GM12872 (cell line): ENCODE data around the gene NETO1.

Experiments used
- TF ChIP-seq, protein P1 (sequence below): IDR thresholded peaks from 3 replicates; pipeline ENCODE4 v1.5.1; 2011; ENCODE audit warnings: low read depth, mild to moderate bottlenecking, low read length, moderate library complexity; ENCODE audit not compliant: insufficient read depth

Gene NETO1

DNA sequence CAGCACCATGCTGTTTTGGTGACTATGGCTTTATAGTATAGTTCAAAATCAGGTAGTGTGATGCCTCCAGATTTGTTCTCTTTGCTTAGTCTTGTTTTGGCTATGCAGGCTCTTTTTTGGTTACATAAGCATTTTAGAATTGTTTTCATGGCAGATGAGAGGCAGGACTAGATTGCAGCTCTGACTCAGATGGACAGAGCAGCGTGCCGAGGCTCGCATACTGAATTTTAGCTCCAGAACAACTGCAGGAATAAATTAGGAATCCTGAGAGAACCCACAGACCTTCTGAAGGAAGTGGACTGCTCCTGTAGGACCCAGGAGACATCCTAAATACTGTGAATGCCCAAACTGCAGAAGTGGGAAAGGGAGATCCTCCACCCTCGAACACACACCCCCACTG lies 141.6 kb downstream of the NETO1 start:
- TF ChIP-seq, protein P1, sequence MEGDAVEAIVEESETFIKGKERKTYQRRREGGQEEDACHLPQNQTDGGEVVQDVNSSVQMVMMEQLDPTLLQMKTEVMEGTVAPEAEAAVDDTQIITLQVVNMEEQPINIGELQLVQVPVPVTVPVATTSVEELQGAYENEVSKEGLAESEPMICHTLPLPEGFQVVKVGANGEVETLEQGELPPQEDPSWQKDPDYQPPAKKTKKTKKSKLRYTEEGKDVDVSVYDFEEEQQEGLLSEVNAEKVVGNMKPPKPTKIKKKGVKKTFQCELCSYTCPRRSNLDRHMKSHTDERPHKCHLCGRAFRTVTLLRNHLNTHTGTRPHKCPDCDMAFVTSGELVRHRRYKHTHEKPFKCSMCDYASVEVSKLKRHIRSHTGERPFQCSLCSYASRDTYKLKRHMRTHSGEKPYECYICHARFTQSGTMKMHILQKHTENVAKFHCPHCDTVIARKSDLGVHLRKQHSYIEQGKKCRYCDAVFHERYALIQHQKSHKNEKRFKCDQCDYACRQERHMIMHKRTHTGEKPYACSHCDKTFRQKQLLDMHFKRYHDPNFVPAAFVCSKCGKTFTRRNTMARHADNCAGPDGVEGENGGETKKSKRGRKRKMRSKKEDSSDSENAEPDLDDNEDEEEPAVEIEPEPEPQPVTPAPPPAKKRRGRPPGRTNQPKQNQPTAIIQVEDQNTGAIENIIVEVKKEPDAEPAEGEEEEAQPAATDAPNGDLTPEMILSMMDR: no peak

DNA sequence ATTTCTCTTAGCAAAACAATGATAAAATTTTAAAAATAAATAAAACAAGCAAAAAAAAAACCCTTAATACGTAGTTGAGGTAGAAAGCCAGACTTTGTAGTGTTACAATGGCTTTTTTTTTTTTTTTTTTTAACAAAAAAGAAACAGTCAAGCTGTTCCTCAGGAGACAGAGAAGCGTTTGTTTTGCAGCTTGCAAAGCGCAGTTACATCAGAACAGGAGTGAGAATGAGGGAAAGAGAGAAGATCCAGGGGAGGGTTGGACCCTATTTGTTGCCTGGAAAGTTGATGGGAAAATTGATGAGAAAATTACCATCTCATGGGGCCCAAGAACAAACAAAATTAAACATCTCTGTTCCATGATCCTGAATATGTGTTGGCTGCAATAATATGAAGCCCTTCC lies 146.5 kb downstream of the NETO1 start:
- TF ChIP-seq, protein P1: no peak

DNA sequence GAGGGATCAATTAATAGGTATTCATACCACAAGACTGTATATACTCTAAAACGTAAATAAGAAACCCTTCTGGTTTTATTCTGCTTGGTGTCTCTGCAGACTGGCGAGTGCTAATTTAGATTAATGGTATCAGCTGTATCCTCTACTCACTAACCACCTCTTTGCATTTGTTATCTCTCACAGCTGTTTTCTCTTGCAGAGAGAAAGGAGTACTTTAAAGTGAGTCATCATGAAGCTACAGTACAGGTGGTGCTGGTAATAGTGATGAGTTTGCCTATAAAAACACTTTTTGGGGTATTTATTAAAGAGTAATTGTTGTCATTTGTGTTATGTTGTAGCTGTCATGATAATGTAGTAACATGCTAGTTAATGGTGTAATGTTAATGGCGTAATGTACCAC lies 147.7 kb downstream of the NETO1 start:
- TF ChIP-seq, protein P1: no peak

DNA sequence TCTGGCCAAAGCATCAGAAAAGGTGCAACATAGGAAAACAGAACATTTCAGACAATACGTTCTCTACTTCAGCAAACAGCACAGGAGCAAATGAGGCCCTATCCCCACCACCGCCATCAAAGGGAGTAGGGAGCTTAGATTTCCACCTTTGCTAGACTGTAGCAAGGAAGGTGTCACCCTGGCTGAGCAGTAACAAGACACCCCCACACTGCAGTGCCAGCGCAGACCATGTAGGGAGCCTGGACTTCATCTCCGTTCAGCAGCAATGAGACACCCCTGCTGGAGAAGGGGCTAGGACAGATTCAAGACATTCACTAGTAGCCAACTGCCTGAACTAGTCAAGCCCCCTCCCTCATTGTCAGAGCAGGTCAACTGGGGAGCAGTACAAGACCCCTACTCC lies 163.6 kb downstream of the NETO1 start:
- TF ChIP-seq, protein P1: no peak

DNA sequence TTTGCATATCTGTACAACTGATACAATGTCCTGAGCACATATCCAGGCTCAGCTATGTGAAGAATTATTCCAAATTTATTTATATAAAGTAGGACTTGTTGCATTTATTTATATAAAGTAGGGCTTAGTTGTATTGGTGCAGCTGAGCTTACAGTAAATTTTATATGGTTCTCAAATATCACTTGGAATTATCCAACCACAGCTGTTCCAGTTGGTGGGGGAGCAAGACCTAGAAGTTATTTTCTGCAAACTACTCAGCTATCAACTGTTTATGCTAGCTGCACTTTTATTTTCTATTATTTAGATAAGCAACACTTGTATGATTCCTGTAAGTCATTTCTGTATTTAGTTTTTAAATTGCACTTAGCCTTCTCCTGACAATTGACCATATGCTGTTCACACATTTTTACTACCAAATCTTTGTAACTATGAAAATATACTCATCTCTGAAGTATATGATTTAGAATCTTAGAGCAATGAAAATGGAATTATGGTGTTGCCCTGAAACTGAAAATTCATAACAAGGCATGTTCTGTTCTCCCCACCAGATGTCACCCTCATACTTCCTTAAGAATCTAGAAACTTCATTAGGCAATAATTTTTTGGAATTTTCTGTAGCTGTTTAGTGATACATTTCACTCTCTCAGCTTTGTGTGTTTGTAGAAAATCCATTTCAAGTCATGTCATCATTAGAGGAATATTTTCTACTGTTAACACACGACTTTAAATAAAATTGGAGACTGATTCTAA lies 166.7 kb downstream of the NETO1 start:
- TF ChIP-seq, protein P1: no peak

DNA sequence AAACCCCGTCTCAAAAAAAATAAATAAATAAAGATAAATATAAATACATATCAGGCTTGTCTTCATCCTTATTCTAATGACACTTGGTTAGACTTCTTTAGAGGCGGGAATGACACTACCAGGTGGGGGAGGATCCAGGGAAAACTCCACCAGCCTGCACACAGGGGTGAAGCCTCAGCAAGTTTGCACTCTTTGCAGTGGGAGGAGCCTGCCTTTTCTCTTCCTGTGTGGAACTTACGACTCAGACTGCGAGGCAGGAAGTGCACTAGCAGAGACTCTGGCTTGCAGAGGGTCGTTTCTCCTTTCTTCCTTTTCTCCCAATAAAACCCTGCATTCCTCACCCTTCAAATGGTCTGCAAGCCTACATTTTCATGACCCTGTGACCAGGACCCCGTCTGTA lies 170.1 kb downstream of the NETO1 start:
- TF ChIP-seq, protein P1: no peak

DNA sequence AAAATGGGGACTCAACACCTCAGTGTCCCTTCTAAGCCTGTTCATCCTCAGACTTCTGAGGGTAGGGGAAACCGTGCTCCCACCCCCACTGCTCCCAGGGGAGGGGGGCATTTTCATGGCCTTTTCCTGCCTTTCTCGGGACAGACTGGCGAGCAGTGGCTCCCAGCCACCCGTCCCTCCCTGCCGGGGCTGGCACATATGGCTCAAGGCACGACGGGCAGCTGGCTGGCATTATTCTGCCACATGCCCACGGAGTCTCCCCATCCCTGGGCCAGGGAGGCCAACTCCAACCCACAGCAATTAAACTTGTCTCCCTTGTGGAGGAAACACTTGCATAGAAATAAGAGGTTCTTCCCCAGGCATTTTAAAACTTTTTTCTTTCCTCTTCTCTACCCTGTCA lies 175.2 kb downstream of the NETO1 start:
- TF ChIP-seq, protein P1: no peak
